Ovary (tissue), 9 donors: Measurements from ENCODE around the gene ZNF566. TPM values are rescaled to one million over a fixed set of nuclear protein-coding genes. Genes with fewer than 3 reads are reported as not detected.
A peak's percentile ranks its signal among the peaks of the same experiment; 100 is the strongest.

ENCODE experiments used
- DNase-seq, 5 donors: peaks; one replicate each; pipeline ENCODE4 v3.0.0-alpha.2; 2019 to 2020
- H3K27ac ChIP-seq, 2 donors: fragments of 200-600 bp; one replicate each; pipeline versions ENCODE4 v1.5.1 to v1.8.0; 2019 to 2022
- H3K27me3 ChIP-seq: fragments of 200-600 bp; one replicate; pipeline ENCODE4 v1.8.0; 2022
- H3K36me3 ChIP-seq: fragments of 200-600 bp; sonication (generic); one replicate; pipeline ENCODE4 v1.5.1; 2019
- H3K4me1 ChIP-seq: one replicate; pipeline ENCODE4 v1.8.1; 2013; ENCODE audit warnings: mild to moderate bottlenecking, moderate library complexity; ENCODE audit not compliant: insufficient read depth
- H3K4me3 ChIP-seq: fragments of 200-600 bp; sonication (generic); one replicate; pipeline ENCODE4 v1.5.1; 2017
- H3K9me3 ChIP-seq, 2 donors: fragments of 200-600 bp in 1 of 2; sonication (generic) in 1 of 2; one replicate each; pipeline versions ENCODE4 v1.5.1 to v1.8.1; 2013 to 2019; ENCODE audit warnings: mild to moderate bottlenecking in 1 of 2, moderate library complexity in 1 of 2
- CTCF ChIP-seq, 3 donors: fragments of 450-650 bp in 2 of 3; fragments of 200-600 bp in 1 of 3; IDR thresholded peaks; one replicate each; pipeline versions ENCODE4 v1.5.1 to v1.8.0; 2016 to 2022; ENCODE audit warnings: antibody characterized with exemption in 3 of 3, mild to moderate bottlenecking in 1 of 3
- EP300 ChIP-seq: sonication (generic); formaldehyde crosslinking; IDR thresholded peaks from one replicate; pipeline ENCODE4 v1.6.1; 2017; ENCODE audit warnings: antibody characterized with exemption
- POLR2A ChIP-seq: fragments of 450-650 bp; IDR thresholded peaks from one replicate; pipeline ENCODE4 v1.6.1; 2017; ENCODE audit warnings: antibody characterized with exemption, mild to moderate bottlenecking, moderate library complexity
- WGBS, 3 donors: extraction: QIAGEN DNeasy Blood & Tissue Kit in 1 of 3; methylation state at CpG; one replicate each; pipeline versions ENCODE4 v1.1.5 to v1.1.7; 2013 to 2017; 5-methylcytosine and 5-hydroxymethylcytosine counted together
- intact Hi-C, 4 donors: fragments of 100-400 bp; cut with DNase I; formaldehyde crosslinking; loops; one replicate each; pipeline versions ENCODE4 v1.11.0 to v1.15.1; 2022 to 2023
- polyA plus RNA-seq, 2 donors: library from polyadenylated mRNA; stranded (reverse); fragments of 200-250 nt in 1 of 2; fragments of 350-450 nt in 1 of 2; fragmentation: Illumina TruSeq in 1 of 2; extraction: RNeasy Lipid Tissue Mini Kit (QIAGEN cat#74804) in 1 of 2; gene quantifications; one replicate each; pipeline ENCODE4 v1.2.3, GENCODE V29; 2013 to 2014
- total RNA-seq, 7 donors: library from RNA; depleted of rRNA in 2 of 7; stranded (reverse); fragments of >200 nt in 2 of 7; fragmentation: NEBNext Ultra II Directional in 3 of 7; extraction: Animal tissue kit (Norgen Biotek cat#: 25700) in 3 of 7; gene quantifications; one replicate each; pipeline versions ENCODE4 v1.1.0 to v1.2.4, GENCODE V29; 2016 to 2023
- donor health status: DM: no; HTN: no; CAD: no; lungs with moderate emphysema.
- donor health status: DM: no; HTN: no; CAD: no.
- donor health status: Bipolar disorder and iron deficiency.
- donor health status: DM: yes; HTN: yes; CAD: no.
- donor health status: DM: no; HTN: no; CAD: no.
- donor health status: DM: yes; HTN: yes; CAD: no.

ZNF566 gene
- total and polyA plus RNA-seq, 9 donors, result 6.1 to 22.0 (median 15.7) TPM

GRCh38 chr19:36418287-36419001 lies 70.9 kb downstream of the ZNF566 start, which contains the start of gene ZFP82:
Gene ZFP82 (minus strand): TSS chr19:36418644. CDS start chr19:36409789, 8,855 bp downstream.
- Histone ChIP-seq H3K27ac (peak within 1 kb of the TSS; percentile 81 to 85), H3K36me3 (no peaks in the 10 kb centered on the region), H3K4me1 (peaks cover 3% of the 10 kb centered on the region), H3K27me3 (no peaks in the 10 kb centered on the region), H3K9me3 (no peaks in the 10 kb centered on the region), H3K4me3 (peak within 1 kb of the TSS; percentile 68)
- TF ChIP-seq EP300 (no peak), CTCF (IDR thresholded peaks at IDR 0.05) (no peak), POLR2A (no peak)
- intact Hi-C loops, result no loop called here
- WGBS, 3 donors, result 0% methylated on average over 29 to 70 of the region's 70 CpGs
- DNase-seq, result peak; percentile 71 to 87 (median 80)

- Histone ChIP-seq H3K9me3 (peaks cover 0 to under 1% of the 10 kb centered on the region in 2 donors), H3K27me3 (no peaks in the 10 kb centered on the region), H3K27ac (peak overlapping the region; percentile 81 to 85), H3K36me3 (no peaks in the 10 kb centered on the region), H3K4me1 (peaks cover 3% of the 10 kb centered on the region), H3K4me3 (peak overlapping the region; percentile 68)
- DNase-seq, result peak in 1 of 5 donors; percentile 13
- intact Hi-C loops, result no loop called here
- no peak for TF ChIP-seq POLR2A
- no peak for TF ChIP-seq CTCF (IDR thresholded peaks at IDR 0.05)
- TF ChIP-seq EP300, result no peak
- WGBS, 3 donors, result 7 to 14% (median 9%) methylated on average over 22 to 25 of the region's 25 CpGs
These were observed 71.5 kb downstream of the ZNF566 start for GRCh38 chr19:36417752-36418286.

DNA sequence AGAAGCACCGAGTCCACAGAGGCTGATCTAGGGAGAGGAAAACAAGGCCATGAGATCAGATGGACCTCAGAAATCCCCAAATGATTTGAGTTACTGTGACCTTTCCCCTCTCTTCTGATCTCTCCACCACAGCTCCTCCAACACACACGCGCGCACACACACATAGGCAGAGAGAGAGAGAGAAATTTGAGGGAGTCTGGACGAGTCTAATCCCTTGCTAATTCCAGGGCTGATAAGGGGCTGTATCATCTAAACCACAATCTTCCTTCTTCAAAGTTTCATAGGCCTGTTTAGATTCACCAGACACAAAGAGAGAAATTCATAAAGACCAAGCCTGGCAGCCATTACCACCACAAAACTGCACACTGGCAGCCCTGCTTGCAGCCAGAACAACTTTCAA lies 79.5 kb downstream of the ZNF566 start:
- no peak overlapping the region for H3K27ac ChIP-seq
- peaks cover 0 to 27% of the 10 kb centered on the region in 2 donors for H3K9me3 ChIP-seq
- no peaks in the 10 kb centered on the region for H3K27me3 ChIP-seq
- no peak for DNase-seq
- H3K36me3 ChIP-seq, result no peaks in the 10 kb centered on the region
- WGBS, 3 donors, result 77 to 83% (median 78%) methylated on average over 5 of the region's 5 CpGs
- no peaks in the 10 kb centered on the region for H3K4me1 ChIP-seq
- intact Hi-C loops, result no loop called here
- H3K4me3 ChIP-seq, result no peak overlapping the region
- TF ChIP-seq POLR2A, result no peak
- TF ChIP-seq CTCF (IDR thresholded peaks at IDR 0.05), result no peak
- no peak for TF ChIP-seq EP300

- H3K36me3 ChIP-seq, result no peaks in the 10 kb centered on the region
- H3K27me3 ChIP-seq, result no peaks in the 10 kb centered on the region
- no peak overlapping the region for H3K4me3 ChIP-seq
- intact Hi-C loops, result no loop called here
- no peaks in the 10 kb centered on the region for H3K4me1 ChIP-seq
- TF ChIP-seq CTCF (IDR thresholded peaks at IDR 0.05) (no peak), EP300 (no peak), POLR2A (no peak)
- no peak for DNase-seq
- WGBS, 3 donors, result 84 to 99% (median 98%) methylated on average over 3 of the region's 3 CpGs
- no peak overlapping the region for H3K27ac ChIP-seq
- peaks cover 0 to 32% of the 10 kb centered on the region in 2 donors for H3K9me3 ChIP-seq
These were observed 81.3 kb downstream of the ZNF566 start for GRCh38 chr19:36408101-36408500.
